LNCAP (cell line): Measurements from ENCODE around the gene IFNAR1.

Source experiments
- TF ChIP-seq, protein P1 (sequence below): fragments of 450-650 bp; IDR thresholded peaks from 2 replicates; pipeline ENCODE4 v1.5.1; 2017; ENCODE audit warnings: mild to moderate bottlenecking

The IFNAR1 gene

DNA sequence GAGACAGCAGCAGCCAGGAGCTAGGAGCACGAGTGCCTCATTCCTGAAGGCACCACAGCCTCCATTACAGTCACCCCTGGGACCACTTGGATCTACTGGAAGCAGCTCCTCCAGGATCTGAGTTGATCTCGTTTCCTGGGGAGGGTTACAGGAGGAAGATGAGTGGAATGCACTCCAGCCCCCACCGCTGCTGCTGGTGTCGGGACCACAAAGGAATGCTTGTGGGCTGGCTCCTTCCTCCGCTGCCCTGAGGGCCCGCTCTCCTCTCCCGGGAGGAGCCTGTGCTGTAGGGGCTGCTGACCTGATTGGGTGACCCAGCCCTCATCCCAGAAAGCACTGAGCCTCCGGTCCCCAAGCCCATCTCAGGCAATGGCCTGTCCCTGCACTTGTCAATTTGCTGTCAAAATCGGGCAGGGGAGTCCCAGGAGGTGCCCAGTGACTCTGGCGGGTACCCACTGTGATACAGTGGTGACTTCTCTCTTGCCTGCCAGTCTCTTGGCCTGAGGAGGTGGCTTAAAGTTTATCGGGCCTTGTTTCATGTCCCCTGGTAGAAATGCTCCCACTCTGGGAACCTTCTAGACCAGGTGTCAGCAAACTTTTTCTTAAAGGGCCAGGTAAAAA lies 35.5 kb upstream of the IFNAR1 start:
- TF ChIP-seq, protein P1, sequence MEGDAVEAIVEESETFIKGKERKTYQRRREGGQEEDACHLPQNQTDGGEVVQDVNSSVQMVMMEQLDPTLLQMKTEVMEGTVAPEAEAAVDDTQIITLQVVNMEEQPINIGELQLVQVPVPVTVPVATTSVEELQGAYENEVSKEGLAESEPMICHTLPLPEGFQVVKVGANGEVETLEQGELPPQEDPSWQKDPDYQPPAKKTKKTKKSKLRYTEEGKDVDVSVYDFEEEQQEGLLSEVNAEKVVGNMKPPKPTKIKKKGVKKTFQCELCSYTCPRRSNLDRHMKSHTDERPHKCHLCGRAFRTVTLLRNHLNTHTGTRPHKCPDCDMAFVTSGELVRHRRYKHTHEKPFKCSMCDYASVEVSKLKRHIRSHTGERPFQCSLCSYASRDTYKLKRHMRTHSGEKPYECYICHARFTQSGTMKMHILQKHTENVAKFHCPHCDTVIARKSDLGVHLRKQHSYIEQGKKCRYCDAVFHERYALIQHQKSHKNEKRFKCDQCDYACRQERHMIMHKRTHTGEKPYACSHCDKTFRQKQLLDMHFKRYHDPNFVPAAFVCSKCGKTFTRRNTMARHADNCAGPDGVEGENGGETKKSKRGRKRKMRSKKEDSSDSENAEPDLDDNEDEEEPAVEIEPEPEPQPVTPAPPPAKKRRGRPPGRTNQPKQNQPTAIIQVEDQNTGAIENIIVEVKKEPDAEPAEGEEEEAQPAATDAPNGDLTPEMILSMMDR, result no peak

DNA sequence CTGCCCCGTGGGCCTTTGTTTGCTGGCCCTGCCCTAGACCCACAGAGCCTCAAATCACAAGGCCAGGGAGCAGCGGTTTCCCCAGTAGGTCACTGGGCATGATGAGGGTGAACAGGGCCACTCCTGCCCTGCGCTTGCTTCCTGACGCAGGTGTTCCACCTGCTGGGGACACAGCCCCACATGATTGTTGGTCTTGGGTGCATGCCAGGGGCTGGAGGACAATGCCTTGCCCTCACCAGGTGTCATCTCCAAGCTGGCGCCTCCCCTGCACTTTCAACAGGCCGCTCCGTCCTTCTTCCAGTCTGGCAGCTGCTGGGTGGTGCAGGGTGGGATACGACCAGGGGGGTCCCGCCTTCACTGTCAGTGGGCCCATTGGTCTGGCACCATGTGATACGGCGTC lies 34.3 kb upstream of the IFNAR1 start:
- TF ChIP-seq, protein P1, result no peak

DNA sequence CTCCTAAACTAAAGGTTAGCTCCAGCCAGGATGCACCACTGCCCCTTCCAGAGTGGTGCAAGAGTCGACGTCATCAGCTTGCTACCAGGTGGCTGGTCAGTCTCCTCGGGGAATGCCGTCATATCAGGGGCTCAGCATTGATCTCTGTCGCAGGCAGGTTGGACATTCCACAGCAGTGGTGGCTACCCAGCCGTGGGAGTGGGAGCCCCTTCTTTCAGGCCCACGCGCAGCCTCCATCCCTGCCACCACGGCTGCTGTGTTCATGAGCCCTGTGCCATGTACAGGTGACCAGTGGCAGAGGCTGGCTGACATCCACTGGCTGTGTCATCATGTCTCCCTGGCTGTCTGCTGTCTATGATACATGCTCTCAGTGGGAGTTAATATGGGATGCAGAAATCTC lies 33.1 kb upstream of the IFNAR1 start:
- TF ChIP-seq, protein P1, result no peak

DNA sequence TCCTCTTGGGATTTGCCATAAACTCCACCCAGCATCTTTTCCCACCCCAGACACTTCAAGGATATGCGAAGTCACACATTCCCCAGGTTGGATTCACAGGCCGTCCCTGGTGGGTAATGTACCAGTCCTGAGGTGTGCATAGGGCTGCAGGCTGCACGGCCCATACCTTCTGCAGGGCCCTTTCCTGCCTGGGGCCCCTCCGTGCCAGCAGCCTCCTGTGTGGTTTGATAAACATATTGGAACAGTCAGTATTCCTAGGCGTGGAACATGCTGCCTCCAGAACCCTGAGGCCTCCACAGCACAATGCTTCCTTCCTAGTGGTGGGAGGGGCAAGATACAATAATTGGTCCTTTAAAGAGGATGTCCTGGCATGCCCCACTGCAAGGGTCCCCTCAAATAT lies 32.0 kb upstream of the IFNAR1 start:
- TF ChIP-seq, protein P1, result no peak

DNA sequence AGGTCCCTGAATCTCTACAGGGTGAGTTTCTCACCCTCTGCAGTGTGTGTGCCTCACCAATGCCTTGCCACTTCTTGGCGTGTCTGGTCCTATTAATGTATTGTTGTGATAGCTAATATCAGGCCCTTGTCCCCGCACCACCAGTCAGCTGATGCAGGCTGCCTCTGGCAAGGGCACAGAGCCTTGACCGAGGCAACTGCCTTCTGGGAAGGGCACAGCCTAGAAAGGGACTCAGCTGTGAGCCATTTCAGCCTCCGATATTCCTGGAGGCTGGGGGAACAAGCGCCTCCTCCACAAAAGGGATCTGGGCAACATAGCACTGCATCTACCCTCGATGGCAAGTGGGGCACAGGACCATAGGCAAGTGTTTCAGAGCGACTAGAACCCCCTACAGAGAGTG lies 31.6 kb upstream of the IFNAR1 start:
- TF ChIP-seq, protein P1, result no peak

DNA sequence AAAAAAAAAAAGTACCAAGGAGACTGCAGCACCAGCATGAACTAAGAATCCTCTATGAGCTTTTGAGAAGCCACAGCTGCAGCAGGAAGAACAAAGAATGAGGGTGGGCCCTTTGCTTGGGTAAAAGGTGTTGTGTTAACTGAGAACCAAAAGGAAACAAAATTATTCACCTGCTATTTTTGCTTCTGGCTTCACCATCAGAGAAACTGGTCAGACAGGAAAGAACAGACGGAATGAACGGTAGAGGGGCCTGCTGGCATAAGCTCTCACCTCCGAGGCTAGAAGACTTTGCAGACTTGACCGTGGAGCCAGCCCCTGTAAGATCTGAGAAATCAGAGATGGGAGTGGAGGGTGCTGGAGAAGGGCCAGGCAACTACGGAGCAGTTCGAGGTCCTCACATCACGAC lies 31.0 kb upstream of the IFNAR1 start:
- TF ChIP-seq, protein P1, result no peak

DNA sequence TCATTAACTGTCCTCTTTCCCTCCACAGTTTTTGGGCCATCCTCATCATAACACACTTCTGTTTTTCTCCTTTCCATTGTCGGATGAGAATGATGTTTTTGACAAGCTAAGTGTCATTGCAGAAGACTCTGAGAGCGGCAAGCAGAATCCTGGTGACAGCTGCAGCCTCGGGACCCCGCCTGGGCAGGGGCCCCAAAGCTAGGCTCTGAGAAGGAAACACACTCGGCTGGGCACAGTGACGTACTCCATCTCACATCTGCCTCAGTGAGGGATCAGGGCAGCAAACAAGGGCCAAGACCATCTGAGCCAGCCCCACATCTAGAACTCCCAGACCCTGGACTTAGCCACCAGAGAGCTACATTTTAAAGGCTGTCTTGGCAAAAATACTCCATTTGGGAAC lies 28.6 kb upstream of the IFNAR1 start:
- TF ChIP-seq, protein P1, result no peak

DNA sequence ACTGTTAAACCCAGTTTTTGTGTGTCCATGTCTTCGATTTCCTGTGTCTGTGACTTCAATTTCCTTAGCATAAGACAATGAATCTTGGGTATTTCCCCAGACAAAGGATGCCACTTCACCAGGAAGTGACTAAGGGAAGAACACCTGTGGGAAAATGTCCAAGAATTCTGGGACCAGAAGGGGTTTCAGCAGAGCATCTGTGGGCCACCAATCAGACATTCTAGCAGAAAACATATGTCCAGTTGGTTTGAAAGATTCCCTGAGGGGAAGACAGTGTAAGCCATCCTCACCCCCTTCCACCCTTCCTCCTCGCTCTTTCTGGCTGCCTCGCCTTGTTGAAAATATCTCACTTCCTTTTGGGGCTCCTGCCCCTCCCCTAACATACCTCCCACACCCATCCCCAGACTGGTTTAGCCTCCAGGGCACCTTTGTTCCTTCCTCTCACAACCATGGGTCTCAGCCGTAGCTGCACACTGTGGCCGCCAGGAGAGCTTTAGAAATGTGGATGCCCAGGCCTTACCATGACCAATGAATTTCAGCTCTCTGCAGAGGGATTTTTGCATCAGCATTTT lies 25.5 kb upstream of the IFNAR1 start:
- TF ChIP-seq, protein P1, result no peak
